ENCODE results near the gene STRADA. TPM values are rescaled to one million over a fixed set of nuclear protein-coding genes. Genes with fewer than 3 reads are reported as not detected.

Gene STRADA
- total and polyA plus RNA-seq, 2 of the 8 experiments (the other 6 are each of a cell fraction or from before 2014, with no cell fraction given): 35.6 to 43.3 TPM

DNA sequence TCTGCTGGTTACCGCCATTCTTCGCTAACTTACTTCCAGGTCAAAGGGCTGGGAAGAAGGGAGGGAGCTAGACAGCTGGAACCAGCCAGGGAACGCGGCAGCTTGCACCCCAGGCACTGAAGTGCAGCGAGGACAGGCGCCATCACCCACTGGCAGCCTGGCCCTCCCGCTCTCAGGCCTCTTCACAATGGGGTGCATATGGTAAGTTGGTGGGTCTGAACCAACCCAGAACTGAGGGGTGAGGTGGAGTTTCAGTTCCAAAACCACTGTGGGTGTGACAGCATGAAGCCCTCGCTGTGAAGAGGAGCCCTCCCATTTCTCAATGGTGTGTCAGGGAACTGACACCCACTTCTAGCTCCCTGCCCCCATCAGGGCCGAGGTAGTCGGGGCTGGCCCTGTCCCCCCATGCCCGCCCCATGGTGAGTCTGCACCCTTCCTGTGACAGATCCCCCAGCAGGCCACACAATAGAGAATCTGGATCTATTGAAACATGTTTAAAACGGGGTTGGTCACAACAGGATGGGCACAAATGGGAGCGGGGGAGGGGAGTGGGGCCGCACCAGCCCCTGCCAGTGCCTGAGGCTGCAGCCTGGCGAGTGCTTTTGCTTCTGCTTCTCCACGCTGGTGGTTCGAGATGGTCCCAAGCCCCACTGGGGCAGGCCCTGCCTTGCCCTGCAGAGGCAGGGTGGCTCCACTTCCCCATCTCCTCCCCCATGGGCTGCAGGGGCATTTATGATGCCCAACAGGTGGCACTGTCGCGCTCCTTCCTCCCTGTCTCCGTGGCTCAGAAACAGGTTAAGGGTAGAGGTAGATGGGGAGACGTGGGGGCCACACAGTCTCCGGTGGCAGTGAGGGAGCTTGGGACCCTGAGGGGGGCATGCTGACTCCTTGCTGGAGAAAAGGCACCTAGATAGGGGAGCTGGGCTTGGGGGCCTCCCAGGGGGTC lies 44.0 kb downstream of the STRADA start:
- Histone ChIP-seq H3K56ac (replicated peaks; ENCODE audit: insufficient read length, low read depth, low read length) (no peak overlapping the region), H4K8ac (ENCODE audit: extremely low read depth, insufficient read depth, low read length) (no peak overlapping the region; the same call in 1 of the 2 replicates), H3K9ac (replicated peaks in 1 of 4; ENCODE audit: extremely low read depth in 1 of 4, low read depth in 3 of 4, low read length in 3 of 4) (no peak overlapping the region), H3K27me3 (replicated peaks in 1 of 4; ENCODE audit: control insufficient read depth in 3 of 4, extremely low read depth in 1 of 4, insufficient read depth in 3 of 4, low read length in 3 of 4) (peaks cover 0 to 5% (median 0%) of the 10 kb centered on the region in 4 experiments; a peak in 3 of 7 replicates), H2BK120ac (replicated peaks; ENCODE audit: low read depth, low read length) (no peak overlapping the region), H2BK5ac (ENCODE audit: low read depth, low read length) (peak overlapping the region; percentile 18; the same call in 1 of the 2 replicates), H3K27ac (ENCODE audit: low read depth, low read length) (no peak overlapping the region), H3K23ac (ENCODE audit: insufficient read length) (no peak overlapping the region), H3K4me2 (ENCODE audit: insufficient read depth in 1 of 2, low read depth in 2 of 2, low read length in 2 of 2) (peak overlapping the region; percentile 76 to 84; a peak in 3 of 4 replicates), H2BK15ac (ENCODE audit: low read length) (no peak overlapping the region), H3K18ac (ENCODE audit: extremely low read depth, low read length) (no peak overlapping the region; the same call in 1 of the 2 replicates), H4K91ac (replicated peaks; ENCODE audit: insufficient read length, low read length) (no peak overlapping the region), H2BK20ac (ENCODE audit: low read length) (no peak overlapping the region), H4K5ac (ENCODE audit: insufficient read length, low read depth, low read length) (no peak overlapping the region), H2AFZ (ENCODE audit: low read length) (no peak overlapping the region), H2BK12ac (ENCODE audit: low read depth, low read length) (no peak overlapping the region), H3K79me1 (ENCODE audit: low read depth, low read length) (no peaks in the 10 kb centered on the region), H2AK5ac (ENCODE audit: low read depth, low read length) (peak overlapping the region; percentile 29; the same call in 1 of the 2 replicates), H3K23me2 (ENCODE audit: low read depth, low read length) (peaks cover 16% of the 10 kb centered on the region; the same call in 1 of the 2 replicates), H3K79me2 (ENCODE audit: control insufficient read depth in 1 of 2, insufficient read depth in 2 of 2, low read length in 2 of 2) (no peaks in the 10 kb centered on the region), H3K9me3 (ENCODE audit: insufficient read depth in 2 of 2, low read depth in 1 of 2, low read length in 1 of 2) (no peaks in the 10 kb centered on the region), H3K4ac (replicated peaks; ENCODE audit: insufficient read length, low read depth, low read length) (no peak overlapping the region), H3K14ac (ENCODE audit: insufficient read length) (no peak overlapping the region), H3K4me1 (replicated peaks in 1 of 4; ENCODE audit: control insufficient read depth in 3 of 4, insufficient read depth in 4 of 4, low read length in 3 of 4) (peaks cover 3 to 25% (median 17%) of the 10 kb centered on the region in 4 experiments; a peak in 6 of 7 replicates), H4K20me1 (replicated peaks in 1 of 2; ENCODE audit: control insufficient read depth in 1 of 2, insufficient read depth in 2 of 2, low read length in 2 of 2) (peaks cover 3 to 6% of the 10 kb centered on the region in 2 experiments), H3K36me3 (ENCODE audit: control insufficient read depth in 2 of 4, insufficient read depth in 4 of 4, low read length in 3 of 4) (peaks cover 0 to 6% (median 0%) of the 10 kb centered on the region in 4 experiments; a peak in 1 of 8 replicates), H3K4me3 (ENCODE audit: extremely low read depth in 1 of 4, insufficient read depth in 2 of 4, low read depth in 3 of 4, low read length in 4 of 4) (peak overlapping the region in 1 of 4 experiments; percentile 83; a peak in 2 of 8 replicates)
- TF ChIP-seq, protein P1, sequence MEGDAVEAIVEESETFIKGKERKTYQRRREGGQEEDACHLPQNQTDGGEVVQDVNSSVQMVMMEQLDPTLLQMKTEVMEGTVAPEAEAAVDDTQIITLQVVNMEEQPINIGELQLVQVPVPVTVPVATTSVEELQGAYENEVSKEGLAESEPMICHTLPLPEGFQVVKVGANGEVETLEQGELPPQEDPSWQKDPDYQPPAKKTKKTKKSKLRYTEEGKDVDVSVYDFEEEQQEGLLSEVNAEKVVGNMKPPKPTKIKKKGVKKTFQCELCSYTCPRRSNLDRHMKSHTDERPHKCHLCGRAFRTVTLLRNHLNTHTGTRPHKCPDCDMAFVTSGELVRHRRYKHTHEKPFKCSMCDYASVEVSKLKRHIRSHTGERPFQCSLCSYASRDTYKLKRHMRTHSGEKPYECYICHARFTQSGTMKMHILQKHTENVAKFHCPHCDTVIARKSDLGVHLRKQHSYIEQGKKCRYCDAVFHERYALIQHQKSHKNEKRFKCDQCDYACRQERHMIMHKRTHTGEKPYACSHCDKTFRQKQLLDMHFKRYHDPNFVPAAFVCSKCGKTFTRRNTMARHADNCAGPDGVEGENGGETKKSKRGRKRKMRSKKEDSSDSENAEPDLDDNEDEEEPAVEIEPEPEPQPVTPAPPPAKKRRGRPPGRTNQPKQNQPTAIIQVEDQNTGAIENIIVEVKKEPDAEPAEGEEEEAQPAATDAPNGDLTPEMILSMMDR (IDR thresholded peaks at IDR 0.05; ENCODE audit: control extremely low read depth in 1 of 3, insufficient read depth in 1 of 3, low read depth in 1 of 3, low read length in 3 of 3): peak; percentile 76 to 82 (median 76)
- TF ChIP-seq RAD21 (IDR thresholded peaks at IDR 0.05 in 1 of 2, conservative IDR thresholded peaks at IDR 0.05 in 1 of 2; ENCODE audit: low read depth in 2 of 2, low read length in 2 of 2) (peak; percentile 43 to 47), POLR2AphosphoS5 (IDR thresholded peaks at IDR 0.05; ENCODE audit: low read depth, low read length) (peak; percentile 49), SRF (IDR thresholded peaks at IDR 0.05; ENCODE audit: low read depth, low read length) (no peak)
- CTCF ChIA-PET (ENCODE audit: partially characterized antibody): interaction anchor here (0.6 to 7.3 kb wide), 33 partner anchors 8 to 272 kb away, joined by 3 to 65 read pairs (median 4); partner anchors contain the start of genes CCDC47 and DDX42
- 88% methylated on average over 15 of the region's 22 CpGs; no CpG with 5 or more reads in 1 of the 2 experiments for WGBS, 2 experiments (ENCODE audit: extremely low coverage in 1 of 2, insufficient coverage in 1 of 2, insufficient read length in 1 of 2, insufficient replicate concordance in 2 of 2, low coverage in 1 of 2, low lambda C conversion rate in 2 of 2, missing lambda C conversion rate in 1 of 2)
- DNase-seq (ENCODE audit: low read depth in 1 of 2, low spot score in 2 of 2) (peak in 1 of 2 experiments; percentile 82), FAIRE-seq (no peak)
- POLR2A ChIA-PET (ENCODE audit: partially characterized antibody): interaction anchor here (0.9 to 3.2 kb wide), 12 partner anchors 9 to 251 kb away, joined by 3 to 21 read pairs (median 4); partner anchors contain the start of genes DDX42 and MAP3K3

Measured in H1 (cell line).